Mesenteric fat pad (tissue), 1 donor: Measurements from ENCODE around the gene ESYT2. TPM values are rescaled to one million over a fixed set of nuclear protein-coding genes. Genes with fewer than 3 reads are reported as not detected.

Experiments
- DNase-seq: peaks from one replicate; pipeline ENCODE4 v3.0.0-alpha.2; 2020; ENCODE audit warnings: low spot score
- total RNA-seq: library from RNA; stranded (reverse); fragmentation: NEBNext Ultra II Directional; extraction: Animal tissue kit (Norgen Biotek cat#: 25700); gene quantifications from one replicate; pipeline ENCODE4 v1.2.1, GENCODE V29; 2021
- donor health status: DM: yes; HTN: yes; CAD: no.

The ESYT2 gene
- total RNA-seq, 1 donor from 2014 or later = 79.5 TPM

DNA sequence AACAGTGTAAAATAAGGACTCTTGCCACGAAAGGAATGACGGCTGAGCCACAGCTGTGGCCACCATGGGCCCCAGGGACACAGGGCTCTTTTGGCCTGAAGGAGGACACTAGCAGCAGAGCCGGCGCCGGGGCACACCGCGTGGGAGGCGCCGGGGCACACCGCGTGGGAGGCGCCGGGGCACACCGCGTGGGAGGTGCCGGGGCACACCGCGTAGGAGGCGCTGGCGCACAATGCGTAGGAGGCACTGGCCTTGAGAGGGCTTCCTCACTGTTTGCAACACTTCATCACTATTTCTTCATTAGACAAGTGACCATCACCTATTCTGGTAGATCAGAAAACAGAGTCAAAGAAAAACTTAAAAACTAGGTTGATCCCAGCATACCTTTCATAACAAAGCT is 23.4 kb downstream of the ESYT2 start:
- no peak for DNase-seq

GRCh38 chr7:158805414-158805813 is 23.9 kb downstream of the ESYT2 start:
- DNase-seq = no peak

GRCh38 chr7:158804335-158804734 is 25.0 kb downstream of the ESYT2 start:
- no peak for DNase-seq

DNA sequence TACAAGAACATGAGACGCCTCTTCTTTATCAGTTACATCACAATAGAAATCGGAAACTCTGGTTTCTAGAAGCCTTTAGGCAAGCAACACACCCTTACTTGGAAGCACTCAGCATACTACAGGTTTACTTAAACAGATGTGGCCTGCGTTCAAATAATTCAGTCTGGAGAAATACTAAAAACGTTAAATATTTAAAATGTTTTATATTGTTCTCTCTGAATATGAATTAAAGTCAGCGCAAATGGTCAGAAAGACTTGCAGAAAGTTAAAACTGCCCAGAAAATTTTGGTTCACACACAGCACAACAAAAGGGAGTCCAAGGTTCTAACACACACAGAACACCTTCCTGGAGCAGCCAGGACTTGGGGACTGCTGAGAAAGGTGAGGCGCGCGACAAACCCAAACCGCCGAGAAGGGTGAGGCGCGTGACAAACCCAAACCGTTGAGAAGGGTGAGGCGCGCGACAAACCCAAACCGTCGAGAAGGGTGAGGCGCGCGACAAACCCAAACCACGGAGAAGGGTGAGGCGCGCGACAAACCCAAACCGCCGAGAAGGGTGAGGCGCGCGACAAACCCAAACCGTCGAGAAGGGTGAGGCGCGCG is 25.8 kb downstream of the ESYT2 start:
- no peak for DNase-seq

GRCh38 chr7:158802535-158803366 is 26.6 kb downstream of the ESYT2 start:
- DNase-seq = no peak

DNA sequence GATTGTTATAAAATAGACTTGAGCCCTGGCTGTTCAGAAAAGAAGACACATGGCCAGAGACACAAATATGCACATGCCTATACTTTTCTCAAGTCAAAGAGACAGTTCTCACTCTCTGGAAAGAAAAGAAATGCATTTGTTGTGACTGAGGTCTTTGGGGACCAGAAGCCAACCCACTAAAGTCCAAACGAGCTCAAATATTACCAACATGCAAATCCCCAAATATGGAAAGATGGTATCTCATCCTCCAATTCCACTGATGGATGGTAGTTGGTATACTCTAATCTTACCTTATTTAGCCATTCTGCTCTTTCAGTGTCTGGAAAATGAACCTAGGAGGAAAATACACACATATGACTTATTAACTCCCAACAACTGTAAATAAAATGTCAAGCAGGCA is 30.6 kb downstream of the ESYT2 start:
- no peak for DNase-seq

GRCh38 chr7:158796667-158797066 is 32.6 kb downstream of the ESYT2 start:
- no peak for DNase-seq

- DNase-seq = no peak
These were observed 34.0 kb downstream of the ESYT2 start for GRCh38 chr7:158795272-158795671.

- DNase-seq = no peak
These were observed 38.2 kb downstream of the ESYT2 start for GRCh38 chr7:158791107-158791506.

GRCh38 chr7:158789842-158790241 is 39.5 kb downstream of the ESYT2 start:
- no peak for DNase-seq

- no peak for DNase-seq
These were observed 42.4 kb downstream of the ESYT2 start for GRCh38 chr7:158786898-158787297.

DNA sequence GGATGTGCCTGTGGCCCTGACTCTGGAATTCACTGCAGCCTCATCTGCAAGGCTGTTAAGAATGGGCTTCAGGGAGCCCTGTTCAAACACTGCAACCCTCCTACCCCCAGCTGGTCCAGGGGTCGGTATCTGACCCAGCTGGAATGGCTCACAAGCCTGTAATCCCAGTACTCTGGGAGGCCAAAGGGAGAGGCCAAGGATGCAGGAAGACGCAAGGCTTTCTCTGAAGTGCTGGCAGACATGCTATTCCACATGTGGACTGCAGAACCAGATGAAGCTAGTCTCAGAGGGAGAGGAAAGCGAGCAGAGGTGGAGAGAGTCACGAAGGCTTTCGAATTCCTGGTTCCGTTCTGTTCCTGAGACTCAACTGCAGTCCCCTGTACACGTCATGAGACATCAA is 45.0 kb downstream of the ESYT2 start:
- DNase-seq = no peak

DNA sequence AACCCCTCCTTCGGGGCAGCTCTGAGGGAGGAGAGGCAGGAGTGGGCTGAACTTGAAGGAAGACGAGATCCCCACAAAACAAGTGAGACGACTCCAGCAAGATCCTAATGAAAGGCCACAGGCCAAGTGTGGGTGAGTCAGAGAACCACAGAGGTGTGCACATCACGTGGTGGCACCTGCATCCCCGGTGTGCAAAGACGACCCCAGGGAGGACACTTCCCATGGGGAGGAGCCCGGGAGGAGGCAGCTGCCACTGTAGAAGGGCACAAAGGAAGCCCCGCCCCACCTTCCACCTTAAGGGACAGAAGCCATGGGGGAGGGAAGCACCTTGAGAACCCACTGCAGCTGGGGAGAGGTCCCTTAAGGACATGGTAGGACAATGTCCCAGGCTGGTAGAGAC is 45.7 kb downstream of the ESYT2 start:
- DNase-seq = no peak

DNA sequence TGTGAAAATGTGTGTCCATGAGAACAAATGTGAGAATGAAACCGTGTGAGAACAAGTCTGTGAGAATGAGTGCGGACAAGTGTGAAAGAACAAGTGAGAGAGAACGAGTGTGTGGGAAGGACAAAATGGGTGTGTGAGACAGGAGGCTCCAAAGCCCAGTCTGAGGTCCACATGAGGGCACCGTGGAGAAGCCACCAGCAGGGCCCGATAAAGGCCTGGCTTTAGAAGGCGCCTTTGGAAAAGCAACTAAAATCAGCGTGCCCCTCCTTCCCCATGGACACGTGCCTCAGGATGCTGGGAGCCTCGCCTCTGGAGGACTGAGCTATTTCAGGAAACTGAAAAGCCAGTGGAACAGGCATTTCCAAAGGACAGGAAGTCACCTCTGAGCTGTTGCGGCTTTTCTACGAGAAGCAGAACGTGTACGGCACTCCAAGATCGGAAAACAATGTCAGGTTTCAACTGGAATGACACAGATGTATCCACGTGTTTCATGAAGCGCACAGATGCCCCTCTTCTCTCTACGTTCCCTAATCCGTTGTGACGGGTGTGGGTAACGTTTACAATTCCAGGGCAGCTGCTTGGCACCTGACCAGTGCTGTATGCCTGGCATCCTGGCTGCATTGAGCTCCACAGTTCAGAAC is 46.4 kb downstream of the ESYT2 start:
- DNase-seq = no peak

DNA sequence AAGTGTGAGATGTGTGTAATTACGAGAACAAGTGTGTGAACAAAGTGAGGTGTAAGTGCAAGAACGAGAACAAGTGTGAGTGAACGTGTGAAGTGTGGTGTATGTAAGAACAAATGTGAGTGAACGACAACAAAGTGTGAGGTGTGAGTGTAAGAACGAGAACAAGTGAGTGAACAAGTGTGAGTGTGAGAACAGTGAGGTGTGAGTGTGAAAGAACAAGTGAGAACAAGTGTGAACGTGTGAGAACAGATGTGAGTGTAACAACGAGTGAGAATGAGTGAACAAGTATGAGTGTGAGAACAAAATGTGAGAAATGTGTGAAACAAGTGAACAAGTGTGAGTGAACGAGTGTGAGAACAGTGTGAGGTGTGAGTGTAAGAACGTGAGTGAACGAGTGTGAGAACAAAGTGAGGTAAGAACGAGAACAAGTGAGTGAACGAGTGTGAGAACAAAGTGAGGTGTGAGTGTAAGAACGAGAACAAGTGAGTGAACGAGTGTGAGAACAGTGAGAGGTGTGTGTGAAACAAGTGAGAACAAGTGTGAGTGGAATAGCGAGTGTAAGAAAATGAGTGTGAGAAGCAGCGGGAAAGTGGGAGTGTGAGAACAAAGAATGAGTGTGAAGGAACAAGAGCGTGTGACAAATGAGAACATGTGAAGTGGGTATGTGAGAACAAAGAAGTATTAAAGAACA is 47.2 kb downstream of the ESYT2 start:
- no peak for DNase-seq

DNA sequence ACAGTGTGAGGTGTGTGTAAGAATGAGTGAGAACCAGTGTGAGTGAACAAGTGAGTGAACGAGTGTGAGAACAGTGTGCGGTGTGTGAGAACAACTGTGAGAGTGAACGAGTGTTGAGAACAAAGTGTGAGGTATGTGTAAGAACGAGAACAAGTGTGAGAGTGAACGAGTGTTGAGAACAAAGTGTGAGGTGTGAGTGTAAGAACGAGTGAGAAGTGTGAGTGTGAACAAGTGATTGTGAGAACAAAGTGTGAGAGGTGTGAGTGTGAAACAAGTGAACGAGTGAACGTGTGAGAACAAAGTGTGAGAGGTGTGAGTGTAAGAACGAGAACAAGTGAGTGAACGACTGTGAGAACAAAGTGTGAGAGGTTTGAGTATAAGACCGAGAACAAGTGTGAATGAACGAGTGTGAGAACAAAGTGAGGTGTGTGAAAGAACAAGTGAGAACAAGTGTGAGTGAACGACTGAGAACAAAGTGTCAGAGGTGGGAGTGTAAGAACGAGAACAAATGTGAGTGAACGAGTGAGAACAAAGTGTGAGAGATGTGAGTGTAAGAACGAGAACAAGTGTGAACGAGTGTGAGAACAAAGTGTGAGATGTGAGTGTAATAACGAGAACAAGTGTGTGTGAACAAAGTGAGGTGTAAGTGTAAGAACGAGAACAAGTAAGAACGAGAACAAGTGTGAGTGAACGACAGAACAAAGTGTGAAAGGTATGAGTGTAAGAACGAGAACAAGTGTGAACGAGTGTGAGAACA is 47.9 kb downstream of the ESYT2 start:
- DNase-seq = no peak

GRCh38 chr7:158779061-158780000 is 50.0 kb downstream of the ESYT2 start:
- no peak for DNase-seq

DNA sequence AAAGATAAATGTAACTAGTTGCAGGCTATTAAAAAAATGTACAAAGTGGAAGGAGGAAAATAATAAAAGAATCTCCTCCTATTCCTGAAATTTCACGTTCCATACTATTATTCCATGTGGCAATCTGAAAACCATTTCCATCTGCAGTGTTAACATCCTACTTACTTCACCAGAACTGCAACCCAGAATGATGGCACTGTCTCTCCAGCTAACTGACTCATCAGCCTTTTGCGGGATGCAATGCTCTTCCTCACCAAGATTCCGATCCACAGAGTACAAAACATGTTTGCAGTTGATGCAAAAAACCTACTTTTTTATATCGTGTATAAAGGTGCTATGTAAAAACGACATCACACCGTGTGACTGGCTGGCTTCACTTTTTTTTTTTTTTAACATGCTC is 50.8 kb downstream of the ESYT2 start:
- DNase-seq = no peak

DNA sequence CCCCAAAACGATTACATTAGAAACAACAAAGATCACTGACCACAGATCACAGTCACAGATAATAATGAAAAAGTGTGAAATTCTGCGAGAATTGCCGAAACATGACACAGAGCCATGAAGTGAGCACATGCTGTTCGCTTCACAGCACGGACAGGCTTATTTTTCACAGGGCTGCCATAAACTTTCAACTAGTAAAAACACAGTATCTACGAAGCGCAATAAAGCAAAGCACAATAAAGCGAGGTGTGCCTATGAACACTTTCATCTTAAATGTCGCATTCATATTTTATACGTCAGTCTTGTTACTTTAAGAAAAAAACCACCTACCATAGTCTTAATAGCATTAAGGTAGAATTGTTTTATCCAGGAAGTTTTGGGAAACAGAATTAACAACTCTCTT is 51.5 kb downstream of the ESYT2 start:
- DNase-seq = no peak

GRCh38 chr7:158776474-158776873 is 52.8 kb downstream of the ESYT2 start:
- DNase-seq = no peak
